Left renal cortex interstitium (tissue), 4 donors: ENCODE data around the gene OSBPL9. TPM values are rescaled to one million over a fixed set of nuclear protein-coding genes. Genes with fewer than 3 reads are reported as not detected.
"Not testable (repeated sequence)": the region's sequence is repeated elsewhere in the genome, so short reads cannot be mapped to it uniquely, and the experiment has no call there.

Experiments
- DNase-seq, 4 donors: peaks; one replicate each; pipeline ENCODE4 v3.0.0-alpha.2; 2013; ENCODE audit warnings: low read depth in 4 of 4, low spot score in 2 of 4, missing footprints in 1 of 4
- polyA plus RNA-seq, 4 donors: library from polyadenylated mRNA; unstranded; fragments of 120-200 nt; gene quantifications; one replicate each; pipeline ENCODE4 v1.2.1, GENCODE V29; 2013; ENCODE audit not compliant: insufficient read length in 4 of 4

Gene OSBPL9
- polyA plus RNA-seq, 4 donors: 111 to 147 (median 133) TPM

DNA sequence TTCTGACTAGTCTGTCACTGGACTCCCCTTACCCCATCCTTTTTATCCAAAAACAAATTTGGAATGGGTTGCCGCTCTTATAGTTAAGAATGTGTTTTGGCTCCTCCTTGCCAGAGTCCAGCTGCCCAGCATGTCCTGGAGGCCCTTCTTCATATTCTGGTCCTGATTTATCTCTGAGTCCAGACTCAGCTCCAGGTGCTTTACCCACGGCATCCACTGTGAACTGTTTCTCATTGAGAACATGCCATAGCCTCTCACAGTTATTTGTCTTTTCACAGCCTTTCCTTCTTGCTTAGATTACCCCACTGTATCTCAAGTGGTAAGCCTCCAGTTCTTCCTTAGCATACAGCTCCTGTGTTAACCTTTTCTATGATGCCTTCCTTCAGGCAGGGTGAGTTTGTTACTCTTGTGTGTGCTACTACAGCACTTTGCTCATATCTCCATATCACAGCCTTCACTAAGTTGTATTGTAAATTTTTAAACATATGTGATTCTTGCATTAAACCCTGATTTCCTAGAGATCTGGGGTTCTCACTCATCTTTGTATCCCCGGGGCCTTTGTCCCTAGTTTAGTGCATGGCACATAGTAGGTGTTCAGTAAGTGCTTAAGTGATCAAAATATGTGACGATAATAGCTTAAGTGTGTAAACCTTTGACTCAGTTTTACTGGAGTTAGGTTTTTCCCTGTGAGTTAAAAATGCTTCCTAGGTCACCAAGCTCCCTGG lies 116.0 kb downstream of the OSBPL9 start:
- no peak for DNase-seq

- DNase-seq: not testable (repeated sequence)
Observed at GRCh38 chr1:51733426-51733774, 116.5 kb downstream of the OSBPL9 start.

DNA sequence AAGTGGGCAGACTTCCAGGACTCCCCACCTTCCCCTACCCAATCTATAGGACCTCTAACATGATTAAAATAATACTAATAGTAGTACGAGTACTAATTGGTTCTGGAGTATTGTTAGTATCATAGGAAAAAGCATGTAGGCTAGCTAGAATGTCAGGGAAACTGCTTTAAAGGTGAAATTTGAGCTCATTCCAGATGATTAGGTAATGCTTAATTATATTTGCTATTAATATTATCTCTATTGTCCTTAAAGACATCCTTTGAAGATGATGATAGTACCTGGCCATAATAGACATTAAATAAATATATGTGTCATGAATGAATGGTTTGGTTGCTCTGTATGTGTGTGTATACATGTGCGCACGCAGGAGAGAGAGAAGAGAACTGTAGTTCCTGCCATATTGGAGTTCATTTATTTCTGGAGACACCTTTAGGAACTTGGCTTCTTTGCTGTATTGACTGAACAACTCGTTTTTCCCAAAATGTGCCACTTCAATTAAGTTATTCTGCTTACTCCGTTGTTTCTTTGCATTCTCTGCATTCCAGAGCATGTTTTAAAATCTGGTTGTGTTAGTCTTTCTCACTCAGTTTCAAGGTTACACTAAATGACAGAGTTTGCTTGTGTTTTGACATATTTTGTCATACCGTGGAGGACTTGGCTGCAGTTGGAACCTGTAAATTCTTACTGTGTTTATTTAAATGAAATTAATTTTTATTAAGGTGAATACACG lies 117.1 kb downstream of the OSBPL9 start:
- DNase-seq: no peak

GRCh38 chr1:51734896-51735745 lies 118.2 kb downstream of the OSBPL9 start:
- no peak for DNase-seq

DNA sequence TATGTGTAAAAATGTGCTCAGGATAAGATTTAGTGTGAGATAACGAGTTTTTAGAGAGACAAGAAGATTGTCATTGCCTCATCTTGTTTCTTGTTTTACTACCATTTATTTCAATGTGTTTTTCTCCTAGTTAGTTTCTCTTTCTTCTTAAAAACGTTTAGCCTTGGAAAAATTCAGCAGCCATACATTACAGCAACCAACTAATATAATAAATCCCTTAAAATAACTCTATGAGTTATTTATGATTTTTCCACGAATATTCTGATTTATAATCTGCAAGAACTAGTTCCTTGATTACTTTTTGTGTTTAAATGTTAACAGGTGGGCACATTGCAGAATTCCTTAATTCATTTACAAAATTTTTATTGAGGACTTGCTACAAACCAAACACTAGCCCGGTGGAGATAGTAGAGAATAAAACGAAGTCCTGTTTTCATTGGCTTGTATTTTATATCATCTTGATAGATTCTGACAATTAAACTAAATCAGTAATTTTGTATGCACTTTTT lies 118.9 kb downstream of the OSBPL9 start:
- DNase-seq: no peak

DNA sequence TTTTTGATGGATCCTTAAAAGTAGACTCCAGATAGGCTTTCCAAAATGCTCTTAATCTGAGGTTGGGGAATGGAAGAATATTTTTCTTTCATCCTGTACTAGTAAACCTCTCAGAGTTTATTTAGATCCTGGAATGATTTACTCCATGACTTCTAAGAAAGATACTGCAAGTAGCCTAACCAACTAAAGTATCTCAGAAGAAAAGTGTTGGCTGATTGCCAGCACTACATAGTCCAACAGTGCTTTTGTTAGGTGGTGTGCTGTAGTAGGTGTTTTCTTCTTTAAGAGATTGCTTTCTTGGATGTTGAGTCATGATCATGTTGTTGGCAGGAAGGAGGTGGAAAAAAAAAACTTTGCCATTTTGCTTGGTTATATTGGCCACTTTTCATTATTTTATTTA lies 119.8 kb downstream of the OSBPL9 start:
- no peak for DNase-seq

GRCh38 chr1:51738681-51739080 lies 121.8 kb downstream of the OSBPL9 start:
- DNase-seq: no peak

- no peak for DNase-seq
Observed at GRCh38 chr1:51740652-51741051, 123.8 kb downstream of the OSBPL9 start.

DNA sequence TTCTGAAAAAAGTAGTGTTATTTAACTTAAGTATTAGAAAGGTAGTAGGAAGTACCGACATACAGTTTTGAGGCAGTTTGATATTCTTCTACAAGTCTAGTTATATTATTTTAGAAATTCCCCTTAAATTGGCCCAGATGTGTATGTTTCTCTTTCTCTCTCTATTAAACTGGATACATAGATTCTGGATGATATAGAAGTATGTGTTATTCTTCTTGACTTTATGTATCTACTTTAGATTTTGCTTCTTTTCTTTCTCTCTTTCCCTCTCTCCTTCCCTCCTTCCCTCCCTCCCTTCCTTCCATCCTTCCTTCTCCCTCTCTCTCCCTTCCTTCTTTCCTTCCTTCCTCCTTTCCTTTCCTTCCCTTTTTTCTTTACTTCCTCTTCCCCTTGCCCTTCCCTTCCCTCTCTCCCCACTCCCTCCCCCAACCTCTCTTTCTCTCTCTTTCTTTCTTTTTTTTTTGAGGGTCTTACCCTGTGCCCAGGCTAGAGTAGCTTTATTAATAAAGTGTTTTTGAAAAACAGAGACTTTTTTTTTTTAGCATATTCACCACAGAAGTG lies 124.3 kb downstream of the OSBPL9 start:
- DNase-seq: no peak

DNA sequence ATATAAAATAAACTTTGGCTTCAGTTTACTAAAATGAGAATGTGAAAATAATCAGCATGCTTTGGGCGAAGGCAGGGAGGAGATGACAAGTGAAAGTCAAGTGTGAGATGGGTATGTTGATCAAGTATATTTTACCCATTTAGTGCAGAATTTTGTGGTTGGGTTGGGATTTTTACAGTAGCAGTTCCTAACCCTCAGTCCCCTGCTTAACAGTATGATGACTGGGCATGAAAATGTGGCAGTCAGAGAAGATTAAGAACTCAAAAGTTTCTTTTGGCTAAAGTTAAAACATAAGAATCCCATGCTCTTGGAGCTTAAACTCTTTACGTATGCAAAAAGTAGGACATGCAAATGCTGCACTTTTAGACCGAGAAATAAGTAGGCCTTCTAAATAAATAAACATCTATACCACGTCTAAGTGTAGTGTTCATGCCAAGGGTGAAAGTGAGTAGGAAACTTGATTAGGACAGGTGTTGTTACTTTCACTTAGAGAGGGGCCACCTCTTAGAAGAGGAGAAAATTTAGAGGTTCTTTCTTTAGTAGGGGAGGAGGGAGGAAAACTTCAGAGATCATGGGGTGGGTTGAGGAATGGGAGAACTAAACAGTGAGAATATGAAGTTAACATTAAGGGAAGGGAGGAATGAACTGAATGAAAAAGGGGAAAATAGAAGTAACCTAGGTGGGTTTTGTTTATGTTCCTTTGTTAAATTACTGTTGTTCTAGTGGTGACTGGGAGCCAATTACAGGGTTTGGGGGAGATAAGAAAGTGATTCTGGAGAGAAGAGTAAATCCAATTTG lies 127.8 kb downstream of the OSBPL9 start:
- DNase-seq: no peak

- no peak for DNase-seq
Observed at GRCh38 chr1:51745304-51745570, 128.3 kb downstream of the OSBPL9 start.

DNA sequence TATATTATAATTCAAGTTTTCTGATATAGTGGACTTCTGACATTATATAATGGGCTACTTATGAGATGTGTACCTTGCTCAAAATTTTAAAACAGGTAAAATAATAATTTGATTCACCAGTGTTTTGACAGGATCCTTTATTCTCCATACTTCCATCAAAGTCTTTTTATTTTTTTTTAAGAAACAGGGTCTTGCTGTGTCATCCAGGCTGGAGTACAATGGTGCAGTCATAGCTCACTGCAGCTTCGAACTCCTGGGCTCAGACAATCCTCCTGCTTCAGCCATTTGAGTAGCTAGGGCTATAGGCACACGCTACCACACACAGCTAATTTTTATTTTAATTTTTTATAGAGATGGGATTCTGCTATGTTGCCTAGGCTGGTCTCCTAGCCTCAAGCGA lies 132.3 kb downstream of the OSBPL9 start:
- DNase-seq: no peak

- no peak for DNase-seq
Observed at GRCh38 chr1:51750218-51750617, 133.3 kb downstream of the OSBPL9 start.

DNA sequence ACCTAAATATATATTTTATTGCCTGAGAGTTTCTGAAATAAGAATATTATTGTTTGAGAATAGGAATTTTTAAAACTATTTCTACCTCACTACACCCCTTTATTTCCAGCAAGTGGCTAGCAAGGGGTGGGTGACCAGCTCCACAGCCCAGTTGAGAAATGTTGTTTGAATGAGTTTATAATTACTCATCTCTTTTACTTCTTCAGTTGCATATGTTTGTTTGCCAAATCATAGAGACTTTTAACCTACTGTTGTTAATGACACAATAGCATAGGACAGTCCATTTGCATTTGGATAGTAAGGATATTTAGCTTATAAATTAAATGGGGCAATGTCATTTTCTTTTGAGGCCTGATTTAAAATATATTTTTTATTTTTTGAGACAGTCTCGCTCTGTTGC lies 133.8 kb downstream of the OSBPL9 start:
- DNase-seq: no peak

- DNase-seq: no peak
Observed at GRCh38 chr1:51752073-51752948, 135.4 kb downstream of the OSBPL9 start.

DNA sequence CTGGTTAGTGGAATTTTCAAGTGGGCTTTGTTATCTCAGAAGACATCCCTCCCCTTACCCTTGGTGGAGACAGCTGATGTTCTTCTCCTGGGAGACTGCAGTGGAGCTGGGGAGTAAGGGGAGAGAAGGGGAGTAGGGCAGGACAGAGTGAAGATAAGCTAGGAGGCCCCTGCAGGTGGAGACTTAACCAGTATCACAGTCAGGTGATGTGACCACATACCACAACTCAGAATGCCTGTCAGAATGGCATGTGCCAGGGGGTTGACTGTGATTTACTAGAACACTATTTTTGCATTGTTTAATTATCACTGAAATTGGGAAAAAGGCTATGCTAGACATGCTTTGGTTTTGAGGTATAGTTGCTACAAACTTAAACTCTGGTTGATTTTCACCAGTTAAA lies 137.1 kb downstream of the OSBPL9 start:
- no peak for DNase-seq

DNA sequence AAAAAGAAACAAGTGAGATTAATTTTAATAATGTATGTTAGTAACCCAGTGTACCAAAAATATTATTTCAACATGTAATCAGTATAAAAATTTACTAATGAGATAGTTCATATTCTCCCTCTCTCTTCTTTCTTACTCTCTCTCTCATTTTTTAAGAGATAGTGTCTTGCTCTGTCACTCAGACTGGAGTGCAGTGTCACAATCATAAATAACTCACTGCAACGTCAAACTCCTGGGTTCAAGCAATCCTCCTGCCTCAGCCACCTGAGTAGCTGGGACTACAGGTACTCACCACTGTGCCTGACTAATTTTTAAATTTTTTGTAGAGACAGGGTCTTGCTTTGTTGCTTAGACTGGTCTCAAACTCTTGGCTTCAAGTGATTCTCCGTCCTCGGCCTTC lies 137.8 kb downstream of the OSBPL9 start:
- DNase-seq: no peak

GRCh38 chr1:51755437-51755836 lies 138.5 kb downstream of the OSBPL9 start:
- no peak for DNase-seq

- DNase-seq: no peak
Observed at GRCh38 chr1:51756290-51756689, 139.4 kb downstream of the OSBPL9 start.
